GM12801 (cell line): ENCODE measurements around the gene LRRIQ1.

Source experiments
- TF ChIP-seq, protein P1 (sequence below): IDR thresholded peaks from one replicate; pipeline ENCODE4 v1.5.1; 2011; ENCODE audit warnings: control low read depth; ENCODE audit not compliant: insufficient read length; ENCODE audit errors: extremely low read depth

LRRIQ1 gene

DNA sequence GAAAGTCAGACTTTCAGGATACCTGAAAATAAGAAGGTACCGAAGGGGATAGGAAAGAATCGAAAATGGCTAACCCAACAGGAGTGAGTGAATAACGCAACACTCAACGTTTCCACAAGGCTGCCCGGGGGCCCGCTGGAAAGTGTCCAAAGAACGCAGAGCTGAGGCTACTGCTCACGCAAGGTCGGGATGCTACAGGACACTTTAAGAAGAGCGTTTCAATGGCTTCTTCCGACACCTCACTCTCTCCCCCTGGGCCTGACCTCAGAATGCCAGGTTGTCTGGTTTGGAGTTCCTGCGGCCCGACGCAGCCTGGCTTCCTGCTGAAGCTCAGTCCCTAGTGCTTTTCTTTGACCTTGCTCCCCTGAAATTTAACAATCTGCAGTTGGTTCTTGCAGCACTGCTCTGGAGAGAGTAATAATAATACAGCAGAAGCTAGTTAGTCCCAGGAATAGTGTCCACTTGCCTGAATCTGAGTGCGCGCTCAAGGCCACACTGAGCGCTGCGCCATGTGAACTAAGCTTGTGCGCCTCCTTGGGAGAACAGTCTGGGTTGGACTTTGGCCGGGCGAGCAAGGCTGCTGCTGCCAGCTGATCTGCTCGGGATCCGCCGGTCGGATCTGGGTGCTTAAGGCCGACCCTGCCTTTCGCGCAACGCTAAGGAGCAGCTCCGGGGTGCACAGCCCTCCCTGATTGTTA is 241.9 kb downstream of the LRRIQ1 start:
- TF ChIP-seq, protein P1, sequence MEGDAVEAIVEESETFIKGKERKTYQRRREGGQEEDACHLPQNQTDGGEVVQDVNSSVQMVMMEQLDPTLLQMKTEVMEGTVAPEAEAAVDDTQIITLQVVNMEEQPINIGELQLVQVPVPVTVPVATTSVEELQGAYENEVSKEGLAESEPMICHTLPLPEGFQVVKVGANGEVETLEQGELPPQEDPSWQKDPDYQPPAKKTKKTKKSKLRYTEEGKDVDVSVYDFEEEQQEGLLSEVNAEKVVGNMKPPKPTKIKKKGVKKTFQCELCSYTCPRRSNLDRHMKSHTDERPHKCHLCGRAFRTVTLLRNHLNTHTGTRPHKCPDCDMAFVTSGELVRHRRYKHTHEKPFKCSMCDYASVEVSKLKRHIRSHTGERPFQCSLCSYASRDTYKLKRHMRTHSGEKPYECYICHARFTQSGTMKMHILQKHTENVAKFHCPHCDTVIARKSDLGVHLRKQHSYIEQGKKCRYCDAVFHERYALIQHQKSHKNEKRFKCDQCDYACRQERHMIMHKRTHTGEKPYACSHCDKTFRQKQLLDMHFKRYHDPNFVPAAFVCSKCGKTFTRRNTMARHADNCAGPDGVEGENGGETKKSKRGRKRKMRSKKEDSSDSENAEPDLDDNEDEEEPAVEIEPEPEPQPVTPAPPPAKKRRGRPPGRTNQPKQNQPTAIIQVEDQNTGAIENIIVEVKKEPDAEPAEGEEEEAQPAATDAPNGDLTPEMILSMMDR: no peak

DNA sequence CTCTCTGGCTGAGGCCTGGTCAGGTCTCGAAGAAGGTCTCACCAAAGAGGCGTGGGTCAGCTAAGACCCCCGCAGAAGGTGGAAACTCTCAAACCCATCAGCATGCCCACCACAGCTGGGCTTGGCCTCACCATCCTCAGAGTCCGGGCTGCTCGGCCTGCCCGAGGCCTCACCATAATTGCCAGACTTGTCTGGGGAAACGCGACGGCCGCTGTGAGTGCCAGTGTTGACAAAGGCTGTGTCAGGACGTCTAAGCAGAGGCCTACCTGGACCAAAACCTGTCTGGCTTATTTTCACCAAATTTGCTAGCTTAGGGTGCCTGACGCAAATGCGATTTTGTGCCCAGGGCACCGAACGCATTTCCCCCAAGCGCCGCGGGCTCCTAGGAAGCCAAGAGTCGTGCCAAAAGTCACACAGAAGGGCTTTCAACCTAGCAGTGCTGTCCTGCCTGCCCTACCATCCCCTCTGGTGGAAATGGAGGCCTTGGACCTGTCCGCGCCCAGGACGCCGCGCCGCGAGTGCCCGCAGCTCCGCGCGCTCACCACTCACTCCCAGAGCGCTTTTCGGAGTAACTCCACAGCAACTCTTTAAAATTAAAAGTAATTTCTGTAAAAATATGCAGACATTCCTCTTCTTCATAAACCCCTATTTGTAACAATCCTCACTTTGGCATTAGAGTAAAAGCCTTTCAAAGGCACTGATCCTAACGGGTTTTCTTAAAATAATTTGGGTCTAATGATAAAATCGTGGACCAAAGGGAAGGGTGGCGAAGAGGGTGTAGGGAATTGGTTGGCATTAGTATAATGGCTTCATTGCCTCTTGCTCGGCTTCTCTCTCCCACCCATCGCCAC is 242.7 kb downstream of the LRRIQ1 start:
- TF ChIP-seq, protein P1: no peak

DNA sequence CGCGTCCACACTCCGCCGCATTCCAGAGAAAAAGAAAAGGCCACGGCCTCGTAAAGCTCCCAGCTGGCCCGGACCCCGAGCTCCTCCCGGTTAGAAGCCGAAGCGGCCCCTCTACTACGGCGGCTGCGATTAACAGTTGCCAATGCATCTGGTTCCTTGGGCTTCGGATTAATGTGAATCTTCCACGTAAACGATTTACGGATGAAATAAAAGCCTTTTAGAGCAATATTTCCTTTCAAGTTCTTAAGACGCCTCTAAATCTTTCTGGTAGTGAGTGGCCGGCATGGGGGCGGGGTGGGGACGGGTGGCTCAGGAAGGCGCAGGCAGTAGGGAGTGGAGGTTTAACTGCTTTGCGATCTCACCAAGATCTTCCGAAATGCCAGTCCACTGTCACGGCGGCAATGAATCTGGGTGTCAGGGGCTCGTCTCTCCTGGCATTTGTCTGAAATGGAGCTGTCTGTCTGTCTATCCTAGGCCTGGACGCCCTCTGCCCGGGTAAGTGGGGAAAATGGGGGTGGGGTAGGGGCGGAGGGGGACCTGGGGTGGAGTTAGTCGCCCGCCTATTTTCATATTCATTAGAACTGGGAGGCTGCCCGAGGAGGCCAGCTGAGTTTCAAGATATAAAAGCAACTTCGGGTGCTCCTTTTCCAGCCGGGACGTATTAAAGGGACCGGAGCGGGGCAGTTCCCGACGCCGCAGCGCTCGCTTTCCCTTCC is 243.5 kb downstream of the LRRIQ1 start:
- TF ChIP-seq, protein P1: no peak

DNA sequence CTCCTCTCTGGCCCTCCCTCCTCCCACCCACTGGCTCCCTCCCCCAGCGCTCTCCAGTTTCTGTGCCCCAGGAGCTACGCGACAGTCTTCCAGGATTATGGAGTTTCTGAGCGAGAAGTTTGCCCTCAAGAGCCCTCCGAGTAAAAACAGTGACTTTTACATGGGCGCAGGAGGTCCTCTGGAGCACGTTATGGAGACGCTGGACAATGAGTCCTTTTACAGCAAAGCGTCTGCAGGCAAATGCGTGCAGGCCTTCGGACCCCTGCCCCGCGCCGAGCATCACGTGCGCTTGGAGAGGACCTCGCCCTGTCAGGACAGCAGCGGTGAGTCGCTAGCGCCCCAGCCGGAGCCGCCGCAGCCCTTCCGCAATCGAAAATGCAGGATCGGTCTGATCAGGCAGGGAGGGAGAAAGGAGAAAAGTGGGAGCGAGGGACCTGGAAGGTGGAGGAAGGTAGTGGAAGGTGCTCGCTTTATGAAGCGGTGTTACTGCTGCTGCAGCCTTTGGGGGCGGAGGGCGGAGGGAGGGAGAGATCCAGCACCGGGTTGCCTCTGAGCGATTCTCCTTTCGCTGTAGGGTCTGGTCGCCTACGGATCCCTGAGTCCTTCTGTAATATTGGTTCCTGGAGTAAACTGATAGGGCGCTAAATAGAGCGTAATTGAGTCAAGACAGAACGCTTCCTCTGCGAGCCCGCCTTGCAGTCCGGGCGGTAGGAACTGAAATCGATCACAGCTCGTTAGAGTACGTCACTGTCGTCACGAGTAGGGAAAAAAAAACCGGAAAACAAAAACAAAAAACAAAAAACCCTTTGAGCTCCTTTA is 244.2 kb downstream of the LRRIQ1 start, which contains the start of gene ALX1:
Gene ALX1 (plus strand): TSS at position 56 of the 819 bp plus-strand sequence. CDS start 42 bp downstream, at position 98.
- TF ChIP-seq, protein P1: no peak

DNA sequence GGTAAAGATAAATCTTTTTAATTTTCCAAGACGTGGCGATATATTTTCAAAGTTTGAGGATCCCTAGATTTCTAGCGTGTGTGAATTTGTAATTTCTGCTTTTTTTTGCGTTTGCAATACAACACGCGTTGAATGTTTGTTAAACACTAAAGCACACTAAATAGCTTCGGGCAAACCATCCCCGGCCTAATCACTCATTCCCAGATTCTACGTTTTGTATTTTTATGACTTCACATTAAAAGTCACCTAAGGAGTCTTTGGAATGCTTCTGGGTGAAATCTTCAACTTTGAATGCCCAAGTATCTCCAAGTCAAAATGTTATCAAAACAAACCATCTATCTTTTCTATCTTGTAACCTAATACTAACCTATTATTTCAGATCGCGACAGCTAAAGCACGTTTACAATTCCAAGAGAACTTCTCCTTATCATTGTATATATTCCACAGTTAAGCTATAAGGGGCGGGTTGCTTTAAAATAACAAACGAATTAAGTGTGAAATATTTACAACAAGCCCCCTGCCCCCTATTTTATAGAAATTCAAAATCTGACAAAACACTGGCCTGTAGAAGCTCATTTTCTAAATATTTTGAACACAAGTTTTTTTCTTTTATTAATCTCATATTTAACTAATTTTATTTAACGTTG is 245.0 kb downstream of the LRRIQ1 start:
- TF ChIP-seq, protein P1: no peak

DNA sequence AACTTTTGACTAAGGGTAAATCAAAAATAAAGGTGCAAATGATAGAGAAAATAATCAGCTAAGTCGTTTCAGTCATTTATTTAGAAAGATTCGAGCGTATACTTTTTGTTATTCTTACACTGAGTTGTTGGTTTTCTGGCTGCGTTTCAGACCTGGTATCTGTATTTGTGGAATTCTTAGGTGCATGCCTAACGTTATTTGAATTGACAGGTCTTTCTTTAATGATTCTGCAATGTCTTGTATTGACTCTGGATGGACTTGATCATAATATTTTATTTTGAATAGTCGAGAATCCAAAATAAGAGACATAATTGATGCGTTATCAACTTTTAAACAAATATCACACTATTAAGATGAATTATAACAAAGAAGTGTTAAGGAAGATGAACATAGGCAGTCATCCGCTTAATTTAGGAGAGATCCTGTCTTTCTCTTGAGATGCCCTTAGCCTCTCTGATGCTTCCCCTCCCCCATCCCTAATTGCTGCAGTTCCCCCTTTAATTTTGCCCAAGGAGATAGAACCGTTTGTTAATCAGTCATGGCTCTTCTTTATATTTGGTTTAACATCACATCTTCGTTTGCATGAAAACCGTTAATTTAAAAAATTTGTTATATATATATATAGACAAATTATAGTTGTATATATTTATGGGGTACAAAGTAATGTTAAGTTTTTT is 245.6 kb downstream of the LRRIQ1 start:
- TF ChIP-seq, protein P1: no peak
